ENCODE measurements around the gene AKAIN1.

- TF ChIP-seq CTCF (IDR thresholded peaks at IDR 0.05) (no peak), POLR2A (IDR thresholded peaks at IDR 0.05) (no peak)
Observed at GRCh38 chr18:5207471-5208150, 10.6 kb upstream of the AKAIN1 start.

Data from body of pancreas (tissue), 4 donors.